K562 (cell line): ENCODE results near the gene BTBD16.

Experiments
- CTCF ChIP-seq, 3 experiments: IDR thresholded peaks in 2 of 3; conservative IDR thresholded peaks in 1 of 3; 2 replicates each; pipeline ENCODE4 v1.5.1; 2011 to 2012; ENCODE audit warnings: low read length in 3 of 3, mild to moderate bottlenecking in 3 of 3, control low read depth in 2 of 3, improper control_type of control experiment in 1 of 3, inconsistent platforms in 1 of 3, low read depth in 1 of 3, mixed read lengths in 1 of 3, moderate library complexity in 1 of 3; ENCODE audit not compliant: insufficient read depth in 2 of 3
- ETV6 ChIP-seq, 3 experiments: fragments of 150-350 bp in 1 of 3; sonication (generic) in 1 of 3; formaldehyde crosslinking in 1 of 3; IDR thresholded peaks; 2 replicates each; pipeline versions ENCODE4 v1.6.1 to v1.8.0; 2014 to 2022; ENCODE audit warnings: borderline replicate concordance in 2 of 3, low read depth in 2 of 3, antibody characterized with exemption in 1 of 3, low read length in 1 of 3, mild to moderate bottlenecking in 1 of 3, missing genetic modification reagents in 1 of 3
- FOXK2 ChIP-seq, 2 experiments: fragments of 450-650 bp; IDR thresholded peaks in 1 of 2; conservative IDR thresholded peaks in 1 of 2; 2 replicates each; pipeline ENCODE4 v1.6.1; 2016; ENCODE audit warnings: low read depth in 2 of 2, mild to moderate bottlenecking in 1 of 2
- RCOR1 ChIP-seq, 2 experiments: IDR thresholded peaks; 2 replicates each; pipeline ENCODE4 v1.6.1; 2012; ENCODE audit warnings: low read depth in 2 of 2, low read length in 2 of 2, borderline replicate concordance in 1 of 2, improper control_type of control experiment in 1 of 2
- U2AF1 ChIP-seq: fragments of 200-400 bp; formaldehyde crosslinking; optimal IDR thresholded peaks from 2 replicates; pipeline ENCODE3; 2017; ENCODE audit warnings: mild to moderate bottlenecking, low read depth, low read length, moderate library complexity
- ZNF280A ChIP-seq: fragments of 450-650 bp; IDR thresholded peaks from 2 replicates; pipeline ENCODE4 v1.6.1; 2018; ENCODE audit warnings: mild to moderate bottlenecking, low read depth; ENCODE audit not compliant: partially characterized antibody

- TF ChIP-seq RCOR1 (IDR thresholded peaks at IDR 0.05; ENCODE audit: borderline replicate concordance in 1 of 2, low read depth in 2 of 2, low read length in 2 of 2), result no peak
- no peak for TF ChIP-seq U2AF1
- TF ChIP-seq ETV6 (IDR thresholded peaks at IDR 0.05; ENCODE audit: borderline replicate concordance in 1 of 2, low read depth in 2 of 2, low read length in 1 of 2), result no peak
- TF ChIP-seq ETV6 (CRISPR knock-in tag; IDR thresholded peaks at IDR 0.05; ENCODE audit: borderline replicate concordance), result no peak
- no peak for TF ChIP-seq CTCF (IDR thresholded peaks at IDR 0.05 in 2 of 3, conservative IDR thresholded peaks at IDR 0.05 in 1 of 3; ENCODE audit: insufficient read depth in 2 of 3, low read depth in 1 of 3, low read length in 3 of 3)
- no peak for TF ChIP-seq FOXK2 (conservative IDR thresholded peaks at IDR 0.05 in 1 of 2, IDR thresholded peaks at IDR 0.05 in 1 of 2; ENCODE audit: low read depth in 2 of 2)
- no peak for TF ChIP-seq ZNF280A
Measured at GRCh38 chr10:122329416-122329815, 58.3 kb downstream of the BTBD16 start.
